Measurements from ENCODE around the gene GRIK2.
A peak's percentile ranks its signal among the peaks of the same experiment; 100 is the strongest.

GRIK2 gene

DNA sequence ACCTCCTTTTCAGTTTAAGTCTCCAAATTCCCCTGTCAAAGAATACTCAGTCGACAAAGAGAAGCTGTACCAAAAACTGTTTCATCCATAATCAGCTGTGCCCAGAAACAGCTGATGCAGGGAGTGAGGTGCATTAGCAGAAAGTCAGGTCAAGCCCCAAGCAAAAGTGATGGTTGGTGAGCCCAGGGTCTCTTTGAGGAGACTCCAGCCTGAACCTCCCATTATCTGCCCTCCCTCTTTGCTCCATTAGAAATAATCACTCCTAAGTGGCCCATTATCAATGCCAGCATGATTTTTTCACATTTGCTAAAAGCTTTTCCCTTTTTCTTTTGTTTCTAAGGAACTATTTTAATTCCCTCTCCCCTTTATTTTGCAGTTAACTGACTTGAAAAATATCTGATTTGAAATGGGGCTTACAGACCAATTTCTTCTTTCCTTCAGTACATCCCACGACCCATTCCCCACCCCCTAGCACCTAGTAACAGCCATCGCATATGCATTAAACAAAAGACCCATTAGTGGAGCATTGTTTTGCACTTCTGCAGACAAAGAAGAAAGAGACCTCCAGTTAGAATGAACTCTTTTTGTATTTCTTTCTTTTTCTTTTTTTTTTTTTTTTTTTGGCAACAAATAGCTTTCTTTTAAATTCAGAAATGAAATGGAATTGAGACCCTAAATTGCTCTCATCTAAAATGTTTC lies 257.0 kb downstream of the GRIK2 start:
- no peak for DNase-seq

DNA sequence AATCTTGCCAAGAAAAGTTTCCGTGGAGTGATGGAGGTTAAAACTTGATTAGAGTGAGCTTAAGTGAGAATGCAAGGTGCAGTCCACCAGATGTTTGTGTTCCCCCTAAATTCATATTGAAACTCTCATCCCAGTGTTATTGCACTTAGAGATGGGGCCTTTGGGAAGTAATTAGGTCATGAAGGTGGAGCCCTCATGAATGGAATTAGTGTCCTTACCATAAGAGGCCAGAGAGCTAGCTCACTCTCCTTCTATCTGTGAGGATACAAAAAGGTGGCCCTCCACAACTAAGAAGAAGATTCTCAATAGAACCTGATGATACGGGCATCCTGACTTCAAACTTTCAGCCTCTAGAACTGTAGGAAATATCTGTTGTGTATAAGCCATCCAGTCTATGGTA lies 258.6 kb downstream of the GRIK2 start:
- DNase-seq, result no peak

DNA sequence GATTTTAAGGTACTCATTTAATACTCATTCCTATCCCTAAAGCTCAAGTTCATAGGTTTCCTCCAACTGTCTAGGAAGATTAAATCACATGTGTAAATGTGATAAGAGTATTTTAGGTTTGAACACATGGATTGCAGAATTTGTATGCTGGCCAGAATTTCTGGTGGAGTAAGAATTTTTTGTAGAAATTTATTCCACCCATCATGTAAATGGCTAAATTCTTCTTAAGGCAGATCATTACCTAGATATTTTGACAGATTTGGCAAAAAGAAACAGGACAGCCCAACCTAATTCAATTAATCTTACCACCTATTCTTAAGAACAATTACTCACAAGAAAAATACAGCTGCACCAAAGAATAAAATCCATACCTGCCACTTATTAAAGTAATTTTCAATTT lies 261.6 kb downstream of the GRIK2 start:
- DNase-seq, result no peak

DNA sequence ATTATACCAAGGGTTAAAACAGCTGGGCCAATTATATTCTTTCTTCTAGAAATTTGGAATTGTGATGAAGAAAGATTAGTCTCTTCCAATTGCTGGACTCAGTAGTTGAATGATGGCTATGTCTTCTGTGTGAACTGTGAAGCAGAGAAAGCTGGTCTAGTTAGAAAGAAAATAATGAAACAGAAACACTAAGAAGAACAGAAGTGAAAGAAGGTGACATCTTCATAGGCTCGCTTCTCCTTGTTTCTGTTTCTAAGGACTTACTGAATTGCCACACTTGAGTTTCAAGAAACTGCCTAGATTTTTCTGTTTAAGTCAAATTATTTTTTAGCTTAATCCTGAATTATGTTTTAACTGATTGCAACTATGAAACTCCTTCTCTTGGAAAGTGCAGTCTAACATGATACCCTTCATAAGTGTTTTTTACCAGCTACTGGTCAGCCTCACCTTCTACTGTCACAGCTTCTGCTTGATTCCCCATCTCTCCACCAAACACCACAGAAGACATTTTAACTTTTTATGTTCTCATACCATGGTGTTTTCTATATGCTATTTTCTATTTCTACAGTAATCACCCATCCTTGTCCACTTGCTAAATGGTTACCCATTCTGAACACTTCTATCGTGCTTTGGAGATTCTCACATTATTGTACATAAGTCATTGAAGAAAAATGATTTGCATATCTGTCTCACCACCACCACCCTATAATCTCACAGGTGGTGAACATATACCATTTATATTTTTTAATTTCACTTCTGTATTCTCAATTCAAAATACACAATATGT lies 268.8 kb downstream of the GRIK2 start:
- no peak for DNase-seq

DNA sequence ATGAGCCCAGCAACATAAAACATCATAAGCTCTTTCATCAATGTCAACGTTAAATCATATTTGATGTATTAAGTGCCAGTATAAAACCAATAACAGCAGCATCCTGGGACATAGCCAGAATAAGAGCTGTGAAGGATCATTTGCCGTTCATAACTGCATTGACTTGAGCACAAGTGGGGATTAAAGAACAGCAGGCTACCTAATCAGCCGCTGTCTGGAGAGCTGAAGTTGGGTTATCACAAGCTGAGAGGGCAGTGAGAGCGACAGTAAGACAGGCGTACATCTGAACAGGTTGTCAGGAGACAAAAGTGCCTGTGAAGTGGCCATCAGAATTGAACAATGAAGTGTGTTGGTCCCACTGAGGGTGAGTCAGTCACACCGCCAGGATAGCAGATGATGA lies 269.6 kb downstream of the GRIK2 start:
- DNase-seq, result peak; percentile 86

DNA sequence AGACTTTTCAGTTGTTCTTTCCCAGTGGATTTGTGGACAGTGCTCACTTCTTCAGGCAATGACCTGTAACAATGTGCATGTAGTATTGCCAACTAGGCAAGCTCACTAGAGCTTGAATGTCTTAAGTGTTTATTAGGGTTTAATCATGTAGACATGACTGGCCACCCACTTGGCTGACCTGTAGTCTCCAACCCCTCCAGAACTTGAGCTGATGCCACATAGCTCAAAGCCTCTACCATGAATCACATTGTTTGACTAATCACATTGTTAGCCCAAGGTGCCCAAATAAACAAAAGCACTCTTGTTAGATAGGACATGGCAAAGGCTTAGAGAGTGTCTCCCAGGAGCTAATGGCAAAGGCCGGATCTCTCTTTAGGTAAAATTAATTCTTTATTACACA lies 272.7 kb downstream of the GRIK2 start:
- DNase-seq, result peak; percentile 79

DNA sequence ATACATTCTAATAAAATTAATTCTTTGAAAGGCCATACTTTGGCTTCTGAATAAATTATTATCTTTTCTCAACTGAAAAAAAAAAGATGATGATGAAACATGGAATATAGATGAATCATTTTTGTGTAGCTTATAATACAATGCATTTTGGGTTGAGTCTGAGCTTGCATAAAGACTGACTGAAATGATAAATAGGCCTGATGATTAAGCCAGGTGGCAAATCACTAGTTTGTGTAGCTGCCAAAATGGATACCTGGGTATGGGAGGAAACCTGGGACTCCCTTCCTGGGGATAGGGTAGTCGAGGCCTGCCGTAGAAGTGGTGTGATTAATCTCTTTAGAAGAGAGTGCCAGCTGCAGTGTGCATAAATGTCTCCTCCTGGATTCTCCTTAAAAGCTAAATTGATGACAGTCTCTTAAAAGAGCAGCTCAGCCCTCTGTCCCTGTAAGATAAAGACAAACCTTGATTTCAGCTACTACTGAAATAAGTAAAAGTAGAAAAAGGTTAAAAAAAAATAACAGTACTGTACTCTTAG lies 275.1 kb downstream of the GRIK2 start:
- peak; percentile 40 for DNase-seq

DNA sequence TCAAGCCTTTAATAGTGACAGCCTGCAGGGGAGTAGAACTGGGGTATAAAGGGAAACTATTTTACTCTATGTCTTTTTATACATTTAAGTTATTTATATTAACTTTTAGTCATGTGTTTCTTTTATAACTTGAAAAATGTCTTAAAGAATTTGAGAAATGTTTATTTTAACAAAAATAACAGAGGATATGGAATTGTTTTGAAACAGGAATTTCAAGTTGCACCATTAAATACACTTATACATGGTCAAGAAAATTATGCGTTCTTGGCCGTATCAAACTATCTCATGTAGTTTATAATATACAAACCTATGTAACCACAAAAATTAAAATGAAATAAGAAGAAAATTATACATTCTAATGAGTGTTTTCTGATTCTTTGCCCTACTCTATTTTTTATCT lies 282.7 kb downstream of the GRIK2 start:
- no peak for DNase-seq

DNA sequence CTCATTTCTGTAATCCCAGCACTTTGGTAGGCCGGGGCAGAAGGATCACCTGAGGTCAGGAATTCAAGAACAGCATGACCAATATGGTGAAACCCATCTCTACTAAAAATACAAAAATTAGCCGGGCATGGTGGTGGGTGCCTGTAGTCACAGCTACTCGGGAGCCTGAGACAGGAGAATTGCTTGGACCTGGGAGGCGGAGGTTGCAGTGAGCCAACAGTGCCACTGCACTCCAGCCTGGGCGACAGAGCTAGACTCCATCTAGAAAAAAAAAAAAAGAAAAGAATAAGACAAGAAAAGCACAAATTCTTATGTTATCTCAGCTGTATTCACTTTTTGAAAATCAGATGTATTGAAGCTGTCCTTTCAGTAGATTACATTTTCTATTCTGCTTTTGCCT lies 289.4 kb downstream of the GRIK2 start:
- no peak for DNase-seq

DNA sequence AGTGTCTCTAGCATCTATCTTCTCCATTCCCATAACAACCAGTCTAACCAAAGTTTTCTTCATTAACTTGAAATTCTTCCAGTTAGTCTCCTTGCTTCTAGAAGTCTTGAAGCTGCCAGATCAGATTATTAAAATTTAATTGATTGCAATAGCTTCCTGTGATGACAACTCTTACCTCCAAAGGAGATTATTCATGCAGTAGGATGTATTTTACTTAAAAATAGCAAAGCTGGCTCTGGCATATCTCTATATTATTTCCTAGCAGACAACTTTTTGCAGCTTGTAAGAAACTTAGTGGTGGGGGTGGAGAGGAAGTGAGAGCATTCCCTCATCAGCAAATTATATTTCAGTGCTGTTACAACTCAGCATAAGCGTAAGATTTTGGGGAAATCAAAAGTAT lies 290.4 kb downstream of the GRIK2 start:
- no peak for DNase-seq

DNA sequence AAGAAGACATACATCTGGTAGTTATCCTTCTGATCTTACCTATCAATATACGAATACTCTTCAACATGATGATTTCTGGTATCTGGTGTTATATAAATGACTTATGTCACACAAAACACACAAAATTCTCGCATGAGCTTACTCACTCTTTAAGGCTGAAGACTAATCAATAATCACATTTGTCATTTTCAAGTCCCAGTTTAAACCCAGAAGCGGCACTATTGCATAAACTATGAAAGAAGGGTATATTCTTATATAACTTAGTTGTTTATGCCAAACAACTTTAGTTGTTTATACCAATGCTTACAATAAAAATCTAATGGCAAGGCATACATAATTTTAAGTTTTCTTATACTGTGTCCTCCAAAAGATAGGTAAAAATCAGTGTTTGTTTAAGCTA lies 293.1 kb downstream of the GRIK2 start:
- DNase-seq, result no peak

DNA sequence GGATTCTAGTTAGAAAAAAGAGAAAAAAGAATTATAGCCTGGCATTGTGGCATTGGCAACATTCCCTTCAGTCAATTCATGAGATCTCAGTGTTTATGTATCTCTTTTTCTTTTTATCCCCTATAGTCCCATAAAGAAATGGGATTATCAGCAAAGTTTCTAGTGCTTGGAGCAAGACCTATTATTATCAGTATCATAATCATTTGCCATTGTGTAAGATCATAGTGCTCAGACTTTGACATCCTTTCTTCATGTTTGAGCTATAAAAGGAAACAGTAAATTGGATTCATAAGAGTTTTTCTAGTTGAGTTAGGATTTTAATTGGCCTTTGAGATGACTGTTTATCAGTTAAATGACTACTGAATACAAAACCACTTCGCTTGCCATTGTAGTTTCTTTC lies 295.6 kb downstream of the GRIK2 start:
- no peak for DNase-seq

DNA sequence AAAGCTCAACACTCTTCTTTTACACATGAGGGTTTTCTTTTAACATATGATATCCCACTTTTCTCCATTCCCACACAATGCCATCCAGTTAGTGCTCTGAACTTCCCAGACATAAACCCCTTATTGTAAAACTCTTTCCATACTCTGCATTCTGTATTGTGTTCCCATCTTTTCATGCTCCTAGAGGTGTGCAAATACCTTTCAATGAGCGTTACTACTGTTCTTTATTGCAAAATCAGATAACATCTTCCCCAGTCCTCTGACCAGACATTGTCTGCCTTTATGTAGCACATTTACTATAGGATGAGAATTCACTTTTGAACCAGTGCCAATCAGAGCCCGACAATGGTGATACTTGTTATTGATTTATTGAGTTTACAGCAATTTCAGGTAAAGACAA lies 296.2 kb downstream of the GRIK2 start:
- DNase-seq, result no peak

DNA sequence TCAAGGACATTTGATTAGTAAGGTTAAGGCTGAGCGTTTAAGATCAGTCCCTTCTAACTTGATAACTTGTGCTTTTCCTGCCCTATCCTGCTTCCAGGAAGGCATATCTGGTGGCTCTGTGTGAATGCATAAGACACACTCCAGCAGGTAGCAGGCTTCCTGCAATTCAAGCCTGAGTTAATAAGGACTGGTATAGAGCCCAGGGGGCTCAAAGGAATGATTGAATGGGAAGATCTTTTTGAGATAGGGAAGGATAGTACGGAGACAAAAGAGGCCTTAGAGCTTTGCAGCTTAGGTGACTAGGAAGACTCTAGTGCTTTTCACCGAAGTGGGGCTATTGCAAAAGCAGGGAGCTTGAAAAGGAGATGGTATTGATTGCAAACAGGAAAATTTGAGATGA lies 307.1 kb downstream of the GRIK2 start:
- no peak for DNase-seq

DNA sequence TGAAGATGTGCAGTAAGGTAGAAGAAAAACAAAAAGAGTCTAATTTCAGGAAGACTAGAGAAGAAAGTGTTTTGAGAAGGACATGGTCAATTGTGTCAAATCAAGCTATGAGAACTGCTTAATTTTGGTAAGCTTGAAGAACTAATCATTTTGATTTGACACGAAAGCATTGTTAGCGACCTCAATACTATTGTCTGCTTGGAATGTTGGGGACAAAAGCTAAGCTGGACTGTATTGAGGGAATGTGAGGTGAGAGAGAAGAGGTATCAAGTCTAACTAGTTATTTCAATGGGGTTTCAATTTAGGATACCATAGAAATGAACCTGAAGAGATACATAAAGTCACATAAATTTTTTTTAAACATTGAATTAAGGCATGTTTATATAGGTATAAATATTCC lies 309.8 kb downstream of the GRIK2 start:
- no peak for DNase-seq

DNA sequence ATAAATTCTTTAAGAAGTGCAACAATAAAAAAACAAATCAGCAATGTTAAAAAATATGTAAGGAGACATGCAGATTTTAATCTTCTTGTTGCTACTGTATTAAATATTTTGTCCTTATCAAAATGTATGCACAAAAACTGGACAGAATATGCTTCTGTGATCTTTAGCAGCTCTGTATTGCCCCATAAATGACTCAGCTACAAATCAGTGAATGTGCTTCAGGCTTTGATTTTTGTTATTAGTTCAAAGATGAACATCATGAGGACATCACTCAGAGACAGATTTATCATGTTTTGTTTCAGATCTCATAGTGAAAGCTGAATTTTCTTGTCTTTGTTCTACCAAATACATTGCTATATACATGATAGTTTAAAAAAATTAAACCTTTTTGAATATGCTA lies 312.4 kb downstream of the GRIK2 start:
- no peak for DNase-seq

DNA sequence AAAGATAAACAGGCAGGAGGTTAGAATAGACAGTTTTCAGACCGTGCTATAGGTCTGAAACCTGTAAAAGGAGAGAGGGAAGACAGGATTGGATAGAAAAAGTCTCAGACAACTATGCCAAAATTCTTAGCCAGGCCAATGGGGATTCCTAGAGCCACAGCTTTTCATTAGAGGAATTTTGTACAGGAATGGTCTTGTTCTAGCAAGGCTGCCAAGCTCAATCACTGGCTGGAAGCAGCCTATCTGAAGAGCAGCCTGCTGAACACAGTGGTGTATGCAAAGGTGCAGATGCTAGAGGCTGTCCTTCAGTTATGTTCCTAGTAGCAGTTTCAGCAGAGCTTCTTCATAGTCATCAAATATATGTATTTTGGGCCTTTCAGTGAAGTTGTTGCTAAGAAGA lies 313.1 kb downstream of the GRIK2 start:
- DNase-seq, result no peak

DNA sequence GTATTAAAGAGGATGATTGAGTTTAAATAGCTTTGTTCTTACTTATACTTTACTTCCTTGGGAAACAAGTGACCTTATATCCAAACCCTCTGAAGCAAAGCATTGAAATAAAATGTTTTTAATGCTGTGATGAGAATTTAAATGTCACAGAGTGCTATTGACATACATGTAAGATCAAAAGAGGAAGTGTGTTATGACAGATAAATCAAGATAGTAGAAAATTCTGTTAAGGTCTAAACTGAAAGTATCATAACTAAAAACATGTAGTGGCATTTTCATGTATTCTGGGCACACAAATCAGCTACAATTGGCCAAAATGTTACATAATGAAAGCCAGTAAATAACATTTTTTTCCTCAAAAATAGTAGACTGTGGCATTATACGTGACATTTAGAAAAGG lies 318.0 kb downstream of the GRIK2 start:
- DNase-seq, result no peak

DNA sequence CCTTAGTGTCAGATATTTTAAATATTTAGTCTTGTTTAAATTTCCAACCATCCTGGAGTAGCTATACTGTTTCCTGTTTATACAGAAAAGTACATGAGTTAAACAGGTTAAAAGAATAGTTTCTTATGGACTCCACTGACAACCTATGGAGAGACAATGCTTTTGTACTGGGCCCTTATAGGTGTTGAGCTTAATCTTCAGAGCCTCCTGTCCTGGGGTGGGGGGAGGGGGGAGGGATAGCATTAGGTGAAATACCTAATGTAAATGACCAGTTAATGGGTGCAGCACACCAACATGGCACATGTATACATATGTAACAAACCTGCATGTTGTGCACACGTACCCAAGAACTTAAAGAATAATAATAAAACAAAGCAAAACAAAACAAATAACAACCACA lies 322.9 kb downstream of the GRIK2 start:
- no peak for DNase-seq

DNA sequence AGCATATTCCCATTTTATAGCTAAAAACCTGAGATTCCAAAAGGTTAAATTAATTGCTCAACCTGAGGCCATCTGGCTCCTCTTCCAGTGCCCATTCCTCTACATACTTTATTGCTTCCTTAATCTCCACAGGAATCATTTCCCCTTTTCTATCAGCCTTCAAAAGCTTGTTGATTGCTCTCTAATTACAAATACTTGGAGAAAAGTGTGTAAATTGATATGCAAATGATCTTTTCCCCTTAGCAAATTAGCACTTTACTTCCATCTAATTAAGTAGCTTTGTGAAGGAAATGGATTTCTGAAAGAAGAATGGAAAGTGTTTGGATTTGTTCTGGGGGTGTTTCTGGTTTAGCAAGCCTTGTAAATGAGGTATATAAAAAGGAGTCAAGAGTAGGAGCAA lies 323.3 kb downstream of the GRIK2 start:
- no peak for DNase-seq

DNA sequence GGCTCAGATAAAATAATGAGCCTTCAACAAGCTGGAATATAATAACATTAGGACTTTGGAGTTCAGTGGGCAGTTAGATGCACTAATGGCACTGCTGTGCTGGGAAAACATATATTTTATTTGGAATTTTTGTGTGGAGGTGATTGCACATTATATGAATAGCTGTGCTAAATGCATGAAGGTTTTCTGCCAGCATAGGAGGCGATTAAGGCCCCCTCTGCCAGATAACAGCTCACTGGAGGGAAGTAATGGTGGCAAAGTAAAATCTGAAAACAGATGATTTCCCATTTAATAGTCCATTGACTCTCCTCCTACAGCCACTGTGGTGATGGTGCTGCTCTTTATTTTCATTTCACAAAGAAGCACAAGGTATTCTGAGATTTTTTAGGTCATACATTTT lies 326.0 kb downstream of the GRIK2 start:
- no peak for DNase-seq

DNA sequence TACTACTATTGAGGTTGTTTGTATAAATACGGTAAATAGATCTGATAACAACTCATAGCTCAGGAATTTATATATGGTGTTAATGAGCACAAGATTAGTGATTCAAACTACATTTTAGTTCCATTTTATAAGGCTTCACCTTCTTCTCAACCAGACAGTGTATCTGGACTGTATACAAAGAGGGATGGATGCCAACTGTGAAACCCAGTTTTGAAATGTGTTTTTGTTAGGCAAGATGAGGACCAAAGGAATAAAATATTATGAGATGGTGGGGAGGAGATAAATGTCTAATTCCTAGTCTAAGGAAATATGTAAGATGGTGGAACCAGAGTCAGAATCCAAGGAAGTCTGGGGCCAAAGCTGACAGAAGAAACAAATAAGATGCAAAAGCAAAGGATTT lies 329.0 kb downstream of the GRIK2 start:
- DNase-seq, result no peak

DNA sequence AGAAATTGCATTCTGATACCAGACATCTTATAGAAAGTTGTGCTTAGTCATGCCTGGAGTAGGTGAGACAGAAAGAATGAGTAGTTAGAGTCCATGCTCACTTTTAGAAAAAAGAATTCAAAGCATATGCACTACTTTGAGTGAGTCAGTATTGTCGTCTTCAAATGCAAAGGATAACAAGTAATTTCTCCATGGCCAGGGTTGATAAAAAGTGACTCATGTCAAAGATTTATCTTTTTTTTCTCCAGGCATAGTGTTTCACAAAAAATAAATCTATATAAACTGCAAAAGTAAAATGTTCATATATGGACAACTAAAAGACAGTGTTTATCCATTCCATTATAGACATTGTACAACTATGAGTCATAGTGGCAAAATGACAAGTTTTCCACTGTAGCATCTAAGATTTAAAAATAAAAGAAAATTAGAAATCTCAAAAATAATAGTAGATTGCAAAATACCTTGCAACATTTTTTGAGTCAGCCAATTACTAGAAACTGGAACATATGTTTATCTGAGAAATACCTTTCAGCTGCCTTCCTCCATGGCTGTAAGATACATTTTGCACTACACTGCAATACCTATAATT lies 329.6 kb downstream of the GRIK2 start:
- no peak for DNase-seq

DNA sequence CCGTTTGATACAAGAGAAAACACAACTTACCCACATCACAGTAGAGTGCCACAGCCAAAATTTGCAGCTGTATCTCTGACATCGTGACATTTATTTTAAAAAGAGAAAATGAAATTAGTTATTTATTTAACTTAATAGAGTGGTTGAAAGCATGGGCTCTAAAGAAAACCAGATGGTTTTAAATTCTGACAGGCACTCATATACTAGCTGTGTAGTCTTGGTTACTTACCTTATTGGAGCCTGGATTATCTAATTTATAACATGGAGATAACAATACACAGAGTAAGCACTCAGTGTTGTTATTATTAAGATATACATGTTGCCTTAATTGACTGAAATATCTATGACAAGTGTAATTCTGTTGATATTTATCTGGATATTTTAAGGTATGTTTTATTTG lies 334.9 kb downstream of the GRIK2 start:
- DNase-seq, result no peak
